Mesenchymal stem cell (in vitro differentiated cells and primary cell): ENCODE results near the gene MYH8.

Source experiments
- DNase-seq: peaks from one replicate; pipeline ENCODE4 v3.0.0-alpha.2; 2013
- H2AFZ ChIP-seq: one replicate; pipeline ENCODE4 v1.6.1; 2013; ENCODE audit warnings: low read depth, mild to moderate bottlenecking, control low read depth, inconsistent platforms, low read length, moderate library complexity
- H2AK5ac ChIP-seq: 2 replicates; pipeline ENCODE4 v1.6.1; 2013; ENCODE audit warnings: low read length, moderate library complexity, mild to moderate bottlenecking, inconsistent platforms; ENCODE audit not compliant: severe bottlenecking
- H2BK120ac ChIP-seq: one replicate; pipeline ENCODE4 v1.6.1; 2013; ENCODE audit warnings: low read depth, mild to moderate bottlenecking, inconsistent platforms, low read length, moderate library complexity
- H2BK12ac ChIP-seq, 2 experiments: one replicate each; pipeline ENCODE4 v1.6.1; 2013; ENCODE audit warnings: inconsistent platforms in 2 of 2, low read length in 2 of 2, mild to moderate bottlenecking in 2 of 2, moderate library complexity in 2 of 2, control low read depth in 1 of 2
- H2BK15ac ChIP-seq: one replicate; pipeline ENCODE4 v1.6.1; 2013; ENCODE audit warnings: mild to moderate bottlenecking, low read depth, inconsistent platforms; ENCODE audit not compliant: poor library complexity, severe bottlenecking
- H2BK5ac ChIP-seq: 2 replicates; pipeline ENCODE4 v1.6.1; 2013; ENCODE audit warnings: low read depth, mild to moderate bottlenecking, low read length, control low read depth, inconsistent platforms; ENCODE audit not compliant: poor library complexity, severe bottlenecking
- H3K14ac ChIP-seq, 2 experiments: one replicate each; pipeline ENCODE4 v1.6.1; 2013; ENCODE audit warnings: inconsistent platforms in 2 of 2, low read length in 2 of 2, control low read depth in 1 of 2, mild to moderate bottlenecking in 1 of 2, moderate library complexity in 1 of 2
- H3K18ac ChIP-seq, 2 experiments: one replicate each; pipeline ENCODE4 v1.6.1; 2013; ENCODE audit warnings: inconsistent platforms in 2 of 2, low read length in 2 of 2, control low read depth in 1 of 2, low read depth in 1 of 2, mild to moderate bottlenecking in 1 of 2
- H3K23ac ChIP-seq, 2 experiments: one replicate each; pipeline ENCODE4 v1.6.1; 2013; ENCODE audit warnings: inconsistent platforms in 2 of 2, low read length in 2 of 2, mild to moderate bottlenecking in 2 of 2, moderate library complexity in 2 of 2, control low read depth in 1 of 2
- H3K27ac ChIP-seq: 2 replicates; pipeline ENCODE4 v1.5.1; 2013; ENCODE audit warnings: mild to moderate bottlenecking, moderate library complexity, low read length, control low read depth, inconsistent platforms; ENCODE audit not compliant: poor library complexity, severe bottlenecking
- H3K27me3 ChIP-seq, 2 experiments: 2 replicates each; pipeline versions ENCODE4 v1.6.1 to v1.7.0; 2013; ENCODE audit warnings: low read length in 2 of 2, mild to moderate bottlenecking in 2 of 2, moderate library complexity in 2 of 2, control low read depth in 1 of 2, inconsistent platforms in 1 of 2; ENCODE audit not compliant: control insufficient read depth in 1 of 2, insufficient read depth in 1 of 2
- H3K36me3 ChIP-seq, 2 experiments: 2 replicates each; pipeline versions ENCODE4 v1.6.1 to v1.7.0; 2013; ENCODE audit warnings: low read length in 2 of 2, control low read depth in 1 of 2, inconsistent platforms in 1 of 2, low read depth in 1 of 2, mild to moderate bottlenecking in 1 of 2; ENCODE audit not compliant: insufficient read depth in 2 of 2, control insufficient read depth in 1 of 2
- H3K4ac ChIP-seq, 2 experiments: one replicate each; pipeline ENCODE4 v1.6.1; 2013; ENCODE audit warnings: inconsistent platforms in 2 of 2, low read length in 2 of 2, mild to moderate bottlenecking in 2 of 2, moderate library complexity in 2 of 2, control low read depth in 1 of 2, low read depth in 1 of 2
- H3K4me1 ChIP-seq: 2 replicates; pipeline ENCODE4 v1.6.1; 2013; ENCODE audit warnings: low read depth, low read length, control low read depth; ENCODE audit not compliant: control insufficient read depth, insufficient read depth
- H3K4me2 ChIP-seq: 2 replicates; pipeline ENCODE4 v1.6.1; 2013; ENCODE audit warnings: low read length, mild to moderate bottlenecking, inconsistent platforms; ENCODE audit not compliant: poor library complexity, severe bottlenecking
- H3K4me3 ChIP-seq, 2 experiments: 2 replicates each; pipeline versions ENCODE4 v1.5.1 to v1.7.0; 2013; ENCODE audit warnings: low read length in 2 of 2, mild to moderate bottlenecking in 2 of 2, control low read depth in 1 of 2, low read depth in 1 of 2; ENCODE audit not compliant: insufficient read depth in 1 of 2
- H3K79me1 ChIP-seq: replicated peaks from 2 replicates; pipeline ENCODE4 v1.6.1; 2013; ENCODE audit warnings: mild to moderate bottlenecking, control low read depth, low read length, inconsistent platforms; ENCODE audit not compliant: poor library complexity, severe bottlenecking
- H3K9ac ChIP-seq: 2 replicates; pipeline ENCODE4 v1.7.0; 2013; ENCODE audit warnings: mild to moderate bottlenecking, low read length, moderate library complexity
- H3K9me3 ChIP-seq: 2 replicates; pipeline ENCODE4 v1.7.0; 2013; ENCODE audit warnings: mild to moderate bottlenecking, low read length; ENCODE audit not compliant: control insufficient read depth
- H4K8ac ChIP-seq: one replicate; pipeline ENCODE4 v1.6.1; 2013; ENCODE audit warnings: inconsistent platforms, mild to moderate bottlenecking, low read length, moderate library complexity
- H4K91ac ChIP-seq: one replicate; pipeline ENCODE4 v1.6.1; 2013; ENCODE audit warnings: mild to moderate bottlenecking, low read length, inconsistent platforms
- WGBS: methylation state at CpG from one replicate; pipeline ENCODE4 v1.1.7; 2013; ENCODE audit warnings: mixed read lengths; 5-methylcytosine and 5-hydroxymethylcytosine counted together

MYH8 gene

DNA sequence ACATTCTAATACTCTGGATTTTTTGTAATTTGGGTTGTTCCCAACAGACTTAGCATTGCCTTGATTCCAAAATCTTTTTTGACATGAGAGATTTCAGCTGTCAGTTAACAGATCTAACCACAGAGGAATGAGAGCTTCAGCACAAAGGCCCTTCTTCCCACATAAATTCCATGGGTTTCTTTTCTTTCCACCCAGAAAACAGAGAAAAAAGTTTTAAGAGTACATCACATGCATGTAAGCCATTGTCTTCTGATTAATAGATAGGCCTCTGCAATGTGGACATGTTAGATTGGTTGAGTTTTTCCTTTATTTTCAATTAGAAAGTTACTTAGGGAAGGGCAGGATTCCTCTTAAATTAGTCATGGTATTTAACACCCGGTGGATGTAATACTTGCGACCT is 939 bp downstream of the MYH8 start:
- Histone ChIP-seq H3K79me1 (no peaks in the 10 kb centered on the region), H3K23ac (no peak overlapping the region), H3K4me1 (no peaks in the 10 kb centered on the region), H3K36me3 (no peaks in the 10 kb centered on the region), H3K14ac (no peak overlapping the region), H3K4me3 (no peak overlapping the region), H3K27me3 (no peaks in the 10 kb centered on the region), H2BK15ac (no peak overlapping the region), H2BK5ac (no peak overlapping the region), H3K9me3 (no peaks in the 10 kb centered on the region), H2AFZ (no peak overlapping the region), H4K91ac (no peak overlapping the region), H3K4ac (no peak overlapping the region), H2BK12ac (no peak overlapping the region), H2BK120ac (no peak overlapping the region), H3K18ac (no peak overlapping the region), H3K9ac (no peak overlapping the region), H3K27ac (no peak overlapping the region), H2AK5ac (no peak overlapping the region), H3K4me2 (no peak overlapping the region), H4K8ac (no peak overlapping the region)
- WGBS, result no CpG with 5 or more reads among the region's 2 CpGs
- DNase-seq, result no peak

DNA sequence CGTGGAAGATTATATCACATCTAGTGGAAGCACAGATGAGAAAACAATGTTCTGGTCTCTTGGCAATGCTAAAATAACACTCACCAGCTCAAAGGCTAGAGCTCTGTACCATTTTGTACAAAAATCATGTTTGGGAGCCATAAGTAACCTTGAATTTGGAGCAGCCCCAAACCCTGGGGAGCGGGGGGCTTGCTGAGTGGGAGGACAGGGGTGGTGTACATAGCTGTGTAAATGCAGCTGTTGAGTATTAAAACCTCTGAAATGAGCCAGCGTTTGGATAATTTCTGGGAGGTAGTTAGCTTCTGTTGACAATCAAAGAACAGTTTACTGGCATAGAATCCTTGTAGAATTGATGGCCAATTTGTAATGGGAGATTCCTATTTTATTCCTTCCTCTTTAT is 4.3 kb downstream of the MYH8 start:
- no peak overlapping the region for H2BK5ac ChIP-seq
- 88% methylated on average over 2 of the region's 3 CpGs for WGBS
- no peaks in the 10 kb centered on the region for H3K4me1 ChIP-seq

DNA sequence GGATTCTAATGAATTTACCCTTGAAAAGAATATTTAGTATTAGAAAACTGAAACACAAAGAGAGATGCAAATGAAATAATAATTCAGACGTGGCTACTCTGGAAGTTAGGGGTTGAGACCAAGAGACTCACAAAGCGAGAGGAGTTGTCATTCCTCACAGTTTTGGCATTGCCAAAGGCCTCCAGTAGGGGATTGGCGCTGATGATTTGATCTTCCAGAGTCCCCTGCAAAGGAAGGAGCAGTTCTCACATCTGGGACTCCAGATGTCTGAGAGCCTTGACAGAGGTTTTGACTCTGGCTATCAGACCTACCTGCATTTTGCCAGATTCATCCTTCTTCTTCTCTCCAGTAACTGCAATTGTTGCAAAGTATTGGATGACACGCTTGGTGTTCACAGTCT is 6.6 kb downstream of the MYH8 start:
- Histone ChIP-seq H3K4ac (no peak overlapping the region), H2BK12ac (no peak overlapping the region), H3K9ac (no peak overlapping the region), H4K8ac (no peak overlapping the region), H3K23ac (no peak overlapping the region), H3K14ac (no peak overlapping the region), H2BK5ac (no peak overlapping the region), H2BK120ac (no peak overlapping the region), H2AFZ (no peak overlapping the region), H3K4me1 (no peaks in the 10 kb centered on the region), H3K36me3 (no peaks in the 10 kb centered on the region), H3K18ac (no peak overlapping the region), H3K27ac (no peak overlapping the region), H3K79me1 (no peaks in the 10 kb centered on the region), H3K27me3 (peaks cover 0 to 11% of the 10 kb centered on the region in 2 experiments), H2AK5ac (no peak overlapping the region), H3K4me3 (no peak overlapping the region), H4K91ac (no peak overlapping the region), H3K9me3 (no peaks in the 10 kb centered on the region), H2BK15ac (no peak overlapping the region), H3K4me2 (no peak overlapping the region)
- 82% methylated on average over 4 of the region's 4 CpGs for WGBS
- no peak for DNase-seq

More for the DNA sequence above, 4.3 kb downstream of the MYH8 start:
- no peak overlapping the region for H3K4me2 ChIP-seq
- no peak overlapping the region for H2BK120ac ChIP-seq
- H3K23ac ChIP-seq, result no peak overlapping the region
- no peak overlapping the region for H4K91ac ChIP-seq
- no peak overlapping the region for H3K4me3 ChIP-seq
- H2BK15ac ChIP-seq, result no peak overlapping the region
- H3K27me3 ChIP-seq, result peaks cover 0 to 6% of the 10 kb centered on the region in 2 experiments
- no peak overlapping the region for H2BK12ac ChIP-seq
- H3K18ac ChIP-seq, result no peak overlapping the region
- no peaks in the 10 kb centered on the region for H3K9me3 ChIP-seq
- no peak overlapping the region for H3K27ac ChIP-seq
- no peaks in the 10 kb centered on the region for H3K79me1 ChIP-seq
- no peak overlapping the region for H4K8ac ChIP-seq
- H3K36me3 ChIP-seq, result no peaks in the 10 kb centered on the region
- no peak overlapping the region for H3K4ac ChIP-seq
- H3K9ac ChIP-seq, result no peak overlapping the region
- H3K14ac ChIP-seq, result no peak overlapping the region
- H2AK5ac ChIP-seq, result no peak overlapping the region
- DNase-seq, result no peak
- H2AFZ ChIP-seq, result no peak overlapping the region

DNA sequence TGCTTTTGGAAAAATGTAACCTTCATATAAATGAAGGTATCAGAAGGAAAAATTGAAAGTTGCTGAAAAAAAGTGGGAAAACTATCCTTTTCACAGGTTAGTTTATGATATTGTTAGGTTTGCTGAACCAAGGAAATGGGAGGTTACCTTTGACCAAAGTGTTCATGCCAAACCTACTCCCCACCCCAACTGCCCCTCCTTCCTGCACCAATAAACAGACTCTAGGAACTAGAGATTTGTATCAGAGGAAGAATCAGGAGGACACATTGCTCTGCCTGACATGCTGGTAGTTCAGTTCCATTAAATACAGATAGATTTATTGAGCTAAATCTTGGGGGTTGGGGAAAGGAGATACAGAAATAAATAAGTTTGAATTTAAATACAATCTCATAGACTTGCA is 18.2 kb downstream of the MYH8 start:
- no peaks in the 10 kb centered on the region for H3K36me3 ChIP-seq
- no peak overlapping the region for H2BK120ac ChIP-seq
- no peak overlapping the region for H4K8ac ChIP-seq
- no peak overlapping the region for H3K14ac ChIP-seq
- no peak overlapping the region for H2AK5ac ChIP-seq
- no peak overlapping the region for H3K9ac ChIP-seq
- no peaks in the 10 kb centered on the region for H3K79me1 ChIP-seq
- H4K91ac ChIP-seq, result no peak overlapping the region
- no peaks in the 10 kb centered on the region for H3K9me3 ChIP-seq
- no peak overlapping the region for H3K27ac ChIP-seq
- H3K4ac ChIP-seq, result no peak overlapping the region
- H3K18ac ChIP-seq, result no peak overlapping the region
- no peak overlapping the region for H2BK5ac ChIP-seq
- no peaks in the 10 kb centered on the region for H3K27me3 ChIP-seq
- no peak overlapping the region for H2BK12ac ChIP-seq
- no peak overlapping the region for H3K23ac ChIP-seq
- no peaks in the 10 kb centered on the region for H3K4me1 ChIP-seq
- no peak for DNase-seq
- H2AFZ ChIP-seq, result no peak overlapping the region
- H3K4me3 ChIP-seq, result no peak overlapping the region
- no peak overlapping the region for H2BK15ac ChIP-seq
- no peak overlapping the region for H3K4me2 ChIP-seq
